SU-DHL-6 (cell line): ENCODE results near the gene WDR11.

Source experiments
- CTCF ChIP-seq: fragments of 200-600 bp; sonication (generic); IDR thresholded peaks from one replicate; pipeline ENCODE4 v1.5.1; 2017; ENCODE audit warnings: antibody characterized with exemption, mild to moderate bottlenecking, low read length, moderate library complexity; ENCODE audit not compliant: insufficient read depth, poor library complexity, severe bottlenecking
- EZH2phosphoT487 ChIP-seq: fragments of 200-600 bp; sonication (generic), shearing (Covaris generic); conservative IDR thresholded peaks from 2 replicates; pipeline ENCODE4 v1.6.1; 2018; ENCODE audit warnings: mild to moderate bottlenecking, antibody characterized with exemption, low read length, moderate library complexity, mixed read lengths

- TF ChIP-seq CTCF = no peak
- no peak for TF ChIP-seq EZH2phosphoT487
Measured at GRCh38 chr10:120854388-120854787, 3.2 kb downstream of the WDR11 start.
